ENCODE measurements around the gene CYCS.
A peak's percentile ranks its signal among the peaks of the same experiment; 100 is the strongest.
"Not testable (repeated sequence)": the region's sequence is repeated elsewhere in the genome, so short reads cannot be mapped to it uniquely, and the experiment has no call there.

CYCS gene

DNA sequence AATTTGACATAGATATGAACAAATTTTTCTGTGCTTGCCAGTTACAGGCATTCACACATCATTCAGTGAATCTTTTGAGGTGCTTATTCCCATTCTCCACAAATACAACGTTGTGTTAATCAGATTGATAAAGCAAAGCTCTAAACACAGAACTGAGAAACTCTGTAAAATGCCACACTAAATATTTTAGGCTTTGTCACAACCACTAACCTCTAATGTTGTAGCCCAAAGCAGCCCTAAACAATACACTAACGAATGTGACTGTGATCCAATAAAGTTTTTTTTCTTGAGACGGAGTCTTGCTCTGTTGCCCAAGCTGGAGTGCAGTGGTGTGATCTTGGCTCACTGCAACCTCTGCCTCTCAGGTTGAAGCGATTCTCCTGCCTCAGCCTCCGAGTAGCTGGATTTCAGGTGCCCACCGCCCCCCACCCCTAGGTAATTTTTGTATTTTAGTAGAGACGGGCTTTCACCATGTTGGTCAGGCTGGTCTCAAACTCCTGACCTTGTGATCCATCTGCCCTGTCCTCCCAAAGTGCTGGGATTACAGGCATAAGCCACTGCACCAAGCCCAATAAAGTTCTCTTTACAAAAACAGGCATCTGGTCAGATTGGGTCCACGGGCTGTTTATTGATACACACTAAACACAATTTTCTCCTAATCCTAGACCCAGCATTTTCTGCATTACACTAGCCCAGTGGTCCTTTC lies 6.9 kb downstream of the CYCS start:
- DNase-seq, result no peak

DNA sequence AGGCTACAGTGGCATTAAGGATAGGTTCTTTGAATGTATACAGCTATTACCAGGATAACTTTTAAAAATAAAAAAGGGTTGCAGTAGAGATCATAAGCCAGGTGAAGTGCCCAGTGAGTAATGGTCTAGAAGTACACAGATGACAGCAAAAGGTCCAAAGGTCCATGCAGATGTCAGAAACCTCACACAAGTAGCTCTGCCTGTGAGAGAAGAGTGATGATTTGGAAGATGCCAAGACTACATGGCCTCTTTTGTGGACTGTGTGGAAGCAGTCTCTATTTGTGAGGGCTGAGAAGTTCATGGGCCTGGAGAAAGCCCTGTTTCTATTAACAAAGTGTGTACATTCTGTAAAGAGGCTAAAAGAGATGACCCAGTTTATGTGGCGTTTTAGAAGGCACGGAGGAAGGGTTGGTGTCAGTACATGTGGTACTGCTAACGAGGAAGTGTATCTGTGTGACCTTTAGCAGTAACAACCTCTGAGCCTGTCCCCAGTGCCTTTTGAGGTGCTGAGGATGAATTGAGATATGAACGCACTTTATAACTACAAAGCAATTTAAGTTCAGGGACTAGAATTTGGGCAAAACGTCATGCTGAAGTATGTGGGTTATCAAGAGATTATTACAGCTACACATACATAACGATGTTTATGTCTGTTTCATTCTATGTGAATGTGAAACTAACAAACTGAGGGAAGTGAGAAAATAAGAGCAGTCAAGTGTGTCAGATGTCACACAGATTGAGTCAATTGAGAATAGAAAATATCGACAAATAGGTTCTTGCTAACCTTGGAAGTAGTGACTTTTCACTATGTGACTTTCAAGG lies 7.6 kb downstream of the CYCS start:
- no peak for DNase-seq

DNA sequence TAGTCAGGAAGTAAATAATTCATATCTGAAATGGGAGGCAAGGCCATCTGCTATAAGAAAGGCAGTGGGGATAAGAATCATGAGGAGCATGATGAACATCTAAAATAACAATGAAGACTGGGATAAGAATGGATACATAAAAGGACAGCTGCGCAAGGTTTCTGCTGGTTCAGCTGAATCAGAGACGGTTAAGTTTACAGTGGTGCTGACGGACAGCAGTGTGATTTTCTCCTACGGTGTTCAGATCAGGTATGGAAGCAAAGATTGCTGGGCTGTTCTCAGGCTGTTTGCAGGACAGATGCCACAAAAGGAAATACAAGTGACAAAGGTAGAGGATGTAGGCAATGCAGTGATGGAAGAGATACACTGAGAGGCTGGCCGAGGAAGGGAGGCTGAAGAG lies 8.4 kb downstream of the CYCS start:
- no peak for DNase-seq

DNA sequence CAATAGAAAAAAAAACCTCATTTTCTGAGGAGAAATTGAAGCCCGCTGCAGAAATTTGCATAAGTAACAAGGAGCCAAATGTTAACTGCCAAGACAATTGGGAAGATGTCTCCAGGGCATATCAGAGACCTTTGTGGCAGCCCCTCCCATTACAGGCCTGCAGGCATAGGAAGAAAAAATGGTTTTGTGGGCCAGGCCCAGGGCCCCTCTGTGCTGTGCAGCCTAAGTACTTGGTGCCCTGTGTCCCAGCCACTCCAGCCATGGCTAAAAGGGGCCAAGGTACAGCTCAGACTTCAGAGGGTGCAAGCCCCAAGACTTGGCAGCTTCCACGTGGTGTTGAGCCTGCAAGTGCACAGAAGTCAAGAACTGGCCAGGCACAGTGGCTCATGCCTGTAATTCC lies 14.5 kb downstream of the CYCS start:
- DNase-seq, result not testable (repeated sequence)

DNA sequence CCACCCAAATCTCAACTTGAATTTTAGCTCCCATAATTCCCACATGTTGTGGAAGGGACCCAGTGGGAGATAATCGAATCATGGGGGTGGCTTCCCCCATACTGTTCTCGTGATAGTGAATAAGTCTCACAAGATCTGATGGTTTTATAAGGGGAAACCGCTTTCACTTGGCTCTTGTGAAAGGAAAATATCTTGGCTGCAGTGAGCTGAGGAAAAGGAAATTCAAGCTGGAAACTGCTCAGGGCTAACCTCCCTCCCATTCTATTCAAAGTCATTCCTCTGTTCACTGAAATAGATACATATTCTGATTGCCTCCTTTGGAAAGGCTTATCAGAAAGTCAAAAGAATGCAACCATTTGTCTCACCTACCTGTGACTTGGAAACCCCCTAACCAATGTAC lies 15.8 kb downstream of the CYCS start:
- no peak for DNase-seq

DNA sequence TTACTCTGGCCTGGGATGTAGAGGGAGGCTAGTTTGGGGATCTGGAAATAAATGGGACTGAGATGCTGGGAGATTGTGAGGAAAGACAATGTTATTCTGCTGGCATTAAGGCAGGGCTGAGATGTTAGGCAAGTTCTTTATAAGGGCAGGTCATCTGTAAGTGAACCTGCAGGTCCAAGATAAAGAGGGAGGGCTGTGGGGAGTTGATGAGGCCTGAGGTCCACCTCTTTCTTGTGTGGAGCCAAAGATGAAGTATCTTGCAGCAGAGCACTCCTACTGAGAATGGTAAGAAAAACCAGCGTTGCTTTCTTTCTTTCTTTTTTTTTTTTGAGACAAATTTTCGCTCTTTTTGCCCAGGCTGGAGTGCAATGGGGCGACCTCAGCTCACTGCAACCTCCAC lies 19.1 kb downstream of the CYCS start:
- no peak for DNase-seq

DNA sequence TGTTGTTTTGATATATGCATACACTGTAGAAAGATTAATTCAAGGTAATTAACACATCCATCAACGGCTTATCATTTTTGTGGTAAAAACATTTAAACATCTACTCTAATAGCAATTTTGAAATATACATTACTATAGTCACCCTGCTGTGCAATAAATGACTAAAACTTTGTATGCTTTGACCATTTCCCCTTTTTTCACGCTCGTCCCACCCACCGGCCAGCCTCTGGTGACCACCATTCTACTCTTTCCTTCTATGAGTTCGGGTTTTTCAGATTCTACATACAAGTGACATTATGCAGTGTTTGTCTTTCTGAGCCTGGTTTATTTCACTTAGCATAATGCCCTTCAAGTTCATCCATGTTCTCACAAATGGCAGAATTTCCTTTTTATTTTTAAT lies 21.3 kb downstream of the CYCS start:
- no peak for DNase-seq

DNA sequence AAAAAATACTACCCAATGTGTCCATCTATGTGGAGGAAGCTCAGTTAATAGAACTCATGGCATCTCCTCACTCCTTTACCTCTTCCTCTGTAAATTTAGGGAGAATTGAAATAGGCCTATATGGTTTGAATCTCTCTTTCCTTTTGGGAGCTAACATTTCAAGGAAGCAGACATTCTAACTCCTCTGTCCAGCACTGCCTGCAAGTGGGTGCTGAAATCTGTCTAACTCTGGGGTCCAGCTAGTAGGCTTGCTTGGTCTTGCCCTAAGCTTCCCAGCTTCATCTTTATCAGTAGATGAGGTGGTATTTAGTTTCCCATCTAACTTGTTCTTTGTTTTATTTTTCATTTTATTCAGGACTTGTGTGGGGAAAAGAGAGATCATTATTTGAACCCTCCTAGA lies 23.2 kb downstream of the CYCS start:
- DNase-seq, result no peak

DNA sequence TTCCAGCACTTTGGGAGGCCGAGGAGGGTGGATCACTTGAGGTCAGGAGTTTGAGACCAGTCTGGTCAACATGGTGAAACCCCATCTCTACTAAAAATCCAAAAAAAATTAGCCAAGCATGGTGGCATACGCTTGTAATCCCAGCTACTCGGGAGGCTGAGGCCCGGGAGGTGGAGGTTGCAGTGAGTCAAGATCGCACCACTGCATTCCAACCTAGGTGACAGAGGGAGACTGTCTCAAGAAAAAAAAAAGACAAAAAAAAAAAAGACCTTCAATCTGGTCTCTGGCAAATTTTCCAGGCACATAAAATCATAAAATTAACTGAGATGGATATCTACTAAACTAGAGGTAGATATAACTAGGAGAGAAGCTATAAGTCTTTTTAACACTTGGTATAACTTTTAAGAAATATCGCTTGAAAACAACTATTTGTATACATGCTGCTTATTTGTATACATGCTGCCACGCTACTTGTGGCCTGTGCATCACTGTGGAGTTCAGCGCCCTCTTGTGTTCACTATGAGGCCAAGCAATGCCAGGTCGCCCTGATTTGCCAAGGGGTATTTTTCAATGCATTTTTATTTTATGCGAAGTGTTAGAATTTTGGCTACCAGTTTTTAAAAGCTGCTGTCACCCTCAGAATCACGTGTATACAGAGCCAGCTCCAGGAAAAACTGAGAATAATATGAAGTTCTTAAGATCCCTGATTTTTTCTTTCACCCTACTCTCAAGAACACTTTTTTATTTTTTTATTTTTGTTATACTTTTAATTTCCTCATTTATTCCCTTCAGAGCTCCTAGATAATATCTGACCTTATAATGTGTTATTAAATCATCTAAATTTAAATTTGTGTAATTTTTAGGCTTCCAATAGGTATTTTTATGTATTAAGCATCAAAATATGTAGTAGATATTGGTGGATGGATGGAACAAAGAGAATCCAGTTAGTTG lies 26.7 kb downstream of the CYCS start:
- DNase-seq, result no peak

DNA sequence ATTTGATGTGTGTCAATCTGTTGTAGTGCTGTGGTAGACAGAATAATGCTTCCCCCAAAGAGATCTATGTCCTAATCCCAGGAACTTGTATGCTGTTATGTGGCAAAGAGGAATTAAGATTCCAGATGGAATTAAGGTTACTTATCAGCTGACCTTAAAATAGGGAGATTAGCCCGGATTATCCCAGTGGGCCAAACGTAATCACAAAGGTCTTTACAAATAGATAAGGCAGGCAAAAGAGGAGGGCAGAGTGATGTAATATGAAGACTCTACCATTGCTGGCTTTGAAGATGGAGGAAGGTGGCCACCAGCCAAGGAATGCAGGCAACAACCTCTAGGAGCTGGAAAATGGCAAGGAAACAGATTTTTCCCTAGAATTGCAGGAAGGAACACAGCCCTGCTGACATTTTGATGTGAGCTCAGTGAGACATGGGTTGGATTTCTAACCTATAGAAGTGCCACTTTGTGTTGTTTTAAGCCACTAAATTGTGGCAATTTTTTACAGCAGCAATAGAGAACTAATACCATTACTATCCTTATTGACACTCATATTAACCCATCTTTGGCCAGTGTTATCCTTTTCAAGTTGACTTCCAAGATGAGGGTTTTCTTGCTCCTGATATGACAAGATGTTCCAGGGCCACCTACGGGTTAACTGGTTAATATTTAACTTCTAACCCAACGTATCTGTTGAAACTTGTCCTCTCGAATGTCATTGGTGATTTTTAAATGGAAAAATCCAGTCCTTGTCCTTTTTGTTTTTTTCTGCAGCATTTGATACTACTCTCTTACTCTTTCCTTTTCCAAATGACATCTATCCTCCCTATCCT lies 29.3 kb downstream of the CYCS start:
- DNase-seq, result no peak

DNA sequence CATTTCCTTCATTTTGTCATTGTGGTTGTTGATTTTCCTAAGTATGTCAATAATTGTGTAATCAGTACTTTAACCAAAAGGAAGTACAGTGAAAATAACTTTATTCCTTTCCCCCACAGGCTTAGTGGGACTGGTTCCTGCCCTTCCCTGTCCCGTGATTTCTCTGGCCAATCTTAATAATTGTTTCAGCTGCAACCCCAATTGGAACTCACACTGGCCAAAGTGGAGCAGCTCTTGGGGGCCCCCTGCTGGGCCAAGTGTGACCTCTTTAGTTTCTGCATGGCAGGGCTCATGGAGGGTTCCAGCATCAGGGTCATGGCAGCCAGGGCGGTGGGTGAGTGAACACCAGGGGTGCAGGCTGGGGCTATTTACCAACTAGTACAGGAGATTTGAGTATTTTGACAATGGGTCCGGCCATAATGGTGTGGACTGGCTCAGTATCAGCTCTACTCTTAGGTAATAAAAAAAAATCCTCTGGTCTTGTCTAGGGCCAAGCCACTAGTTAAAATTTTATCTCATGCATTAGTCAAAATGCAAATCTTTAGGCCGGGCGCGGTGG lies 31.7 kb downstream of the CYCS start:
- DNase-seq, result no peak

DNA sequence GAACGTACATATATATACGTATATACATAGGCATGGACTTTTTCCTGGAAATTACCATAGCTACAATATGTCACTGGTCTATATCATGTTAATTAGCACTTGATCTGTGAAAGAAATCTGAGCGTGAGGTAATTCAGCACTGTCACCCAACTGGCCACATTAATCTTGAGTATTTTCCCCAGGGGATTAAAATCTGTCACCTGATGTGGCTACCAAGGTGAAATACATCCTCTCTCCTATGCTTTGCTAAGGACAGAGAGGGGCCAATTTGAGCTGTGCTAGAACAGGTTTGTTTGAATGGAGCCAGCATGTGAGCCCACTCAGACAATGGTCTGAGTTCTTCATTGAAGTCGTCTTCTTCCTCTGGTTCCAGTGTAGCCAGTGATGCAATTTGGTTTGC lies 33.3 kb downstream of the CYCS start:
- DNase-seq, result no peak

DNA sequence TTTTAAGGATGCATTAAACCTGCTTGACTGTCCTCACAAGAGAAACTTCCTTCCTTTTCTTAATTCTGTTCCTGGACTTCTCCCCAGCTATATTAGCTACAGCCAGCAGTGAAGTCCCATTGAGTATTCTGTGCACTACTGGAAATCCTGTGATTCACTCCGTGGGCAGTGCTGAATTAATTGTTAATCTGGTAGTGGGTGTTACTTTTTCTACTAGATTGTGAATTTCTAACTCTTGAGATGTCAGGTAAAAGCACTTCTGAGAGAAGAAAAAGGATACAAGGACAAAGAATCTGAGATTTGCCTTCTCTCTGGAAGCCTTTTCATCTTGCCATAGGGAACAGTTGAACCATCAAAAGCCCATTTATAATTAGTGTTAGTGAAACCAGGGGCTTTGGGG lies 33.9 kb downstream of the CYCS start:
- DNase-seq, result no peak

DNA sequence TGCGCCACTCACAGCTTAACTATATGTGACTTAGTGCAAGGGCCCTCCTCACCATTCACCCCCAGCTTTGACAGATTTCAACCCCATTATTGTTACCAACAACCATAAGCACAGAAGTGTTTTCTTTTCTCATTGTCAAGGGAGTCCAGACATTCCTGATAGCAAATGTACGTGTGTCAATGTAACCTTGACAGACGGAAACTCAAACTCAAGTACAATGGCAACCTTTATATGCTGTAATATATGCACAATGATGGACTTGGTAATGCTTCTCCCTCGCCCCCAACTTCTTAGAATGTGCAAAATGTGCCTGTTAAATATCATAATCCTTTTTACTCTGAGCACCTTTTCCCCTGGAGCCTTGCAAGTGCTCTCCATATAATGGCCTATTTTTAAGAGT lies 34.7 kb downstream of the CYCS start:
- DNase-seq, result no peak

DNA sequence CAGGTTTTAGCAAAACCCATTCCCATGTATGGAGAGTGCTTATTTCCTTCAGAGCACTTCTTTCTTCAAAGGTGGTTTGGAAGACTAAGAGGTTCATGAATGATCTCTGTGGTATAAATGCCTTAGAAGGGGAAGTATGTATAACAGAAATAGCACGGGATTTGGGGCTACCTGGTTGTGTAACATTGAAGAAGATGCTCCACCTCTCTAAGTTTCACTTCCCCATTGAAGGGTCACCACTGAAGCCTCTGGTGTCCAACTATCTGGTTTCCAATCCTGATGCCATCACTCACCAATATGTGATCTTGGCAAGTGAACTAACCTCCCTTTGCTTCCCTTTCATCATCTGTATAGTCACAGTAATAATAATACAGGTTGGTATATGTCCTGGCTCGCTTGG lies 37.2 kb downstream of the CYCS start:
- peak; percentile 11 for DNase-seq

DNA sequence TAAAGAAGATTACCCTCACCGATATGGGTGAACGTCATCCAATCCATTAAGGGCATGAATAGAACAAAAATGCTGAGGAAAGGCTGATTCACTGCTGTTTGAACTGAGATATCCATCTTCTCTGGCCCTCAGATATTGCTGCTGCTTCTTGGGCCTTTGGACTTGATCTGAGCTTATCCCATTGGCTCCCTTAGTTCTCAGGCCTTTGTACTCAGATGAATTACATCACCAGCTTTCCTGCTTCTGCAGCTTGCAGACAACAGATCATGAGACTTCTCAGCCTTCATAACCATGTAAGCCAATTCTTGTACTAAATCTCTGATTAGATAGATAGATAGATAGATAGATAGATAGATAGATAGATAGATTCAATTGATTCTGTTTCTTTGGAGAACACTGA lies 40.2 kb downstream of the CYCS start:
- DNase-seq, result no peak

DNA sequence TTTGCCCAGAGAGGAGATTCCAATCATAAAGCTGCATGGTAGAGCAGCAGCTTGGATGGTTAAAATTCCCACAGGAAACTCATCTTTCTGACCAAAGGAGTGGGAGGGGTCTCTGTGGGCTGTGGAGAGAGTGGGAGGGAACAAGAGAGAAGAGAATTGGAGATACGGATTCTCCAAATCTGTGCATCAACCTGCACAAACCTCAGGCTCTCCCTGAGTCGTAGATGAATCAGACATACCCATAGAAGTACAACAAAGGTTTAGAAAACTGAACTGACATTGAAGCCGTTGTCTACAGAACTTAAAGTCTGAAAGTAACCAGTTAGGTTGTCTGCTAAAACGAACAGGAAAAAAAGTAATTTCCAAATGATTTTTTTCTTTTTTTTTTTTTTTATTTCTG lies 41.9 kb downstream of the CYCS start:
- DNase-seq, result no peak

DNA sequence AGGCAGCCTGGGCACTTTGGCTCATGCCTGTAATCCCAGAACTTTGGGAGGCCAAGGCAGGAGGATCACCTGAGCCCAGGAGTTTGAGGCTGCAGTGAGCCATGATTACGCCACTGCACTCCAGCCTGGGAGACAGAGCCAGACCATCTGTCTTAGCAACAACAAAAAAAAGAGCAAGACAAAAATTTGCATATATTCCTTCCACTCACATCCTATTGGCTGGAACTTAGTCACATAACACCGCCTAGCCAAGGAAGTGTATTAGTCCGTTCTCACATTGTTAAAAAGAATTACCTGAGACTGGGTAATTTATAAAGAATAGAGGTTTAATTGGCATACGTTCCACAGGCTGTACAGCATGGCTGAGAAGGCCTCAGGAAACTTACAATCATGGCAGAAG lies 43.0 kb downstream of the CYCS start:
- not testable (repeated sequence) for DNase-seq

DNA sequence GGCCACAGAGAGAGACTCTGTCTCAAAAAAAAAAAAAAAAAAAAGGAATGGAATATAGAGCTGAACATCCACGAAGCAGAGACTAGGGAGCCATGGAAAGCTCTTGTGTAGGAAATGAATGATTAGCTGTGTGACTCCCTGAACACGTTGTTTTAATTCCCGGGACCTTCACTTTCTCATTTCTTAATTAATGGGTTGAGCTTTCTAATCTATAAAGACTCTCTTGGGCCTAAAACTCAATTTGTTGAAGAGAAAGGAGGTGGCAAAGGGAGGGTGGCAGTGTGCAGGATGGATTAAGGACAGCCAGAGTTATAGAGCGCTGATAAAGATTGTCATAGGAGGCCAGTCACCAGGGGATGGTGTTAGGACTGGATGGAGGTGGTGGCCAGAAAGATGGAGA lies 48.0 kb downstream of the CYCS start:
- DNase-seq, result no peak

DNA sequence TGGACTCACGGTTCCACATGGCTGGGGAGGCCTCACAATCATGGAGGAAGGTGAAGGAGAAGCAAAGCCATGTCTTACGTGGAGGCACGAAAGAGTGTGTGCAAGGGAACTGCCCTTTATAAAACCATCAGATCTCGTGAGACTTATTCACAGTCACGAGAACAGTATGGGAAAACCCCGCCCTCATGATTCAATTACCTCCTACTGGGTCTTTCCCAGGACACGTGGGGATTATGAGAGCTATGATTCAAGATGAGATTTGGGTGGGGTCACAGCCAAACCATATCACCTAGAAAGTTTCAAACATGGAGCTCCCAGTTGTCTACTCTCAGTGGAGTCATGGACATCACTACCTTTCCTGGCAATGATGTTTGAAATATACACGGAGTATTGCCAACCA lies 49.6 kb downstream of the CYCS start:
- DNase-seq, result no peak

DNA sequence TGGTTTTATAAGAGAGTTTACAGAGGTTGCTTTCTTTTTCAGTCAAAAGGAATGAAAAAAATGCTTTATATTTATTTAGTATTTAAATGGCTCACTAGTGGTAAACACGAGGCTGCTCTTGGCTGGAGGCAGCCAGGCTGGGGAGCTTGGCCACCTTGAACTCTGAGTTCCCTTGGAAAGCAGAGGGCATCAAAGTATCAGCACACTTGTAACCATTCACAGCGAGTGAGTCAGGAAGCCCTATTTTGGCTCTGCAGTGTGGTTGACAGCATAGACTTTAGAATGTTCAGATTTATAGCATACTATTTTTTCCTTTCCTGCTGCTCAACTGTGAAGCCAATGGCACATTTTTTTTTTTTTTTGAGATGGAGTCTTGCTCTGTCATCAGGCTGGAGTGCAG lies 51.6 kb downstream of the CYCS start:
- DNase-seq, result no peak

Measured in SIG-M5 (cell line).